RCC 7860 (cell line): ENCODE results near the gene GLRA2.

Source experiments
- DNase-seq: peaks from one replicate; pipeline ENCODE4 v3.0.0-alpha.2; 2015; ENCODE audit warnings: low spot score
- FAIRE-seq: peaks from 2 replicates; lab custom pipeline; 2012; peaks lifted over from hg19 to GRCh38; lab: Jason Lieb, UNC

Gene GLRA2

DNA sequence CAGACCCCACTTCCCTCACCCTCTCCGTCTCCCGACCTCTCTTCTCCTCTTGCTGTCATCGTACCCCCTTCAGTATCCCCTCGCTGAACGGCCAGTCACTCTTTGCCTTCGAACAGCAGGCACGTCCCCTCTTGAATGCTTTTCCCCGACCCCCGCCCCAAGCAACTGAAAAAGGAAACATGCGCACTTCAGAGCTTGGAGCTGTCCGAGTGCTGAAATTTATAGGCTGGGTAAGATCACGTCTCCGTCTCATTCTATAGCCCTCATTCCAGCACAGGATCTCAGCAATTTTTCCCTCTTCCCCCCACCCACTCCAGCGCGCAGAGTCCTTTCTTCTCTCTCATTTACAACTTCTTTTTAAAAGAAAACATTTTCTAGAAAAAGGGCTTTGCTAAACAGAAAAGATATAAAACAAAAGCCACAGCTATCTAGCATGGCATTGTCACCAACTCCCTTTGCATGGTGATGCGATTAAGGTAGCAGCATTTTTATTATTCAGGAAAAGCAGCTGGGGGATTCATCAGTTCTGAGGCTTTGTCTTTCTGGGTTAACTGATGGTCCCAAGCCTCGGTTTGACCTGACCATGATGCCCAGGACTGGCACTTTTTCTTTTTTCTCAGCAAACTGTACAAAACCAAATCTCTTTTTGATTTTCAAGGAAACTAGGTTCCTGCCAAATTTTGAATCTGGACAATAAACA is at the start of gene GLRA2:
Gene GLRA2, plus strand, starts transcription at position 247 of the 700 bp plus-strand sequence. CDS start 522 bp downstream, outside the sequence.
- FAIRE-seq (no peak), DNase-seq (no peak)

GRCh38 chrX:14489437-14489836 is 39.9 kb upstream of the GLRA2 start:
- DNase-seq (peak; percentile 13), FAIRE-seq (peak; percentile 25)

DNA sequence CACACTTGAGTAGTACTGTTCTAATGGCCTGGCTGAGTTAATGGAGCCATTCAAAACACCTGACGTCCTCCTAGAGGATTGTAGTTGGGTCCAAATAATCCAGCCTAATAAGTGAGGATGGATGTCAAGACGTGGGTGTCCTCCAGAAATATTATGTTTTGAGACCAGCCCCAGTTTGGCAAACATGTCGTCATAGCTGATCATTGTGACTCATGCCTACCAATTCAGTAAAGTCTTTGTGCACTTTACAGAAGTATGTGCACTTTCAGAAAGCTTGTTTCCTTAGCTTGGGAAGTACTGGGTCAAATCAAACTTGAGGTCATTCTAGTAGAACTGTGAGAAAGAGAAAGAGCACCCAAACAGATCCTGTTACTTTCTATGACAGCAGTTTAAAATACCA is 37.6 kb upstream of the GLRA2 start:
- no peak for DNase-seq
- no peak for FAIRE-seq

DNA sequence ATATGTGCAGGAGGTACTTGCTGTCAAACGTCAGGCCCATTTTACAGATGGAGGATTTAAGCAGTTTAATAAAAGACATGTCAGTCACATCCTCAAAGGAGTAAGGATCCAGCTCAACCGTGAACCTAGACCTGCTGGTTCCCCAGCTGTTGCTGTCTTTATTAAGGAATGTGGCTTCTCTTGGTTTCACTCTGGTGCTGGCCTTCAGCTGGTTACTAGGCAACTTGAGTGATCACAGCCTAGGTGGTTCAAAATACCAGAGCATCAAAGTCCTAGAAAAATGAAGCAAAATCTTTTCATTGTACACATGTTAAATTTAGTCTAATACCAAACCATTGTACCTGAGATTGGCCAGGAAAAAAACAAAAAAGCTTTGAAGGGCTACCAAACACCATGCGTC is 32.7 kb upstream of the GLRA2 start:
- no peak for DNase-seq
- no peak for FAIRE-seq

- DNase-seq: no peak
- no peak for FAIRE-seq
Measured at GRCh38 chrX:14497184-14497666, 32.1 kb upstream of the GLRA2 start.

DNA sequence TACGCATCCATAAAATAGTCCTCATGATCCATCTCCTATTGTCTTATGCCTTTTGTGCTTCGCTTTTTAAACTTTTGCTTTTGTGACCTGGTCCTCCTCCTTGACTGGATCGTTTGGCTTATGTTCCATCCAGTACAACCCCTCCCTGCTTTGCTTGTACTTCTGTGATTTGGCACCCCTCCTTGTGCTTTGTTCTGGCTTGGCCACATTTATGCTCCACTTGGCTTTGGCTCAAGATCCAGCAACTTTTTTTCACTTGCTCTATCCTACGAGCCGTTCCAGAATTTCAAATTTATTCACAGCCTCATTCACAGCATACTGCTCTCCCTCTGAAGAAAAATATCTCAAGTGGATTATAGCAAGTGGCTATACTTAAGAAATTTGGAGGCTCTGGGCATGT is 28.0 kb upstream of the GLRA2 start:
- FAIRE-seq (no peak), DNase-seq (no peak)

DNA sequence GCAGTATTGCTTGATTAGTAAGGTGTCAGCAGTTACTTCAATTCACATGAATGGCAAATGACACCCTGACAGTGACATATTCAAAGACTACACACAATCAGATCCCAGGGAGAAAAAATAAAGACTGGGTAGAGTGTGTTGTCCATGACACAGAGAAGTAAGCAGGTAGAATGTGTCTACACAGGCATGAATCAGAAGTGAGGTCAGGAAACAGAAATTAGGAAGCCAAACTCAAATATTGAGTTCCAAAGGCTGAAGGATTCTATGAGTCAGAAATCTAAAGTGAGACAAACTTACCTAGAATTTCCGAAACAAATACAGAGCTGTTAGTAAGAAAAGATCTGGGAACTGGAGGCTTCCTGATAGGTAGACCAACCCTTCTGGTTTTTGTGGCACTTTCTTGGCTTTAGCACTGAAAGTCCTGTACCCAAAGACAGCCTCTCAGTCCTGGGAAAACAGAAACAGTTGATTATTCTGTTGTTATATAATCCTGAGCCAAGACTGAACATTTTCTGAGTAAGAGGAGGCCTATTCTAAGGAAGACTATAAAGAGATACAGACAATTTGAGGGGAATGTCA is 24.3 kb upstream of the GLRA2 start:
- DNase-seq (no peak), FAIRE-seq (no peak)

GRCh38 chrX:14505648-14506047 is 23.7 kb upstream of the GLRA2 start:
- FAIRE-seq (no peak), DNase-seq (no peak)

DNA sequence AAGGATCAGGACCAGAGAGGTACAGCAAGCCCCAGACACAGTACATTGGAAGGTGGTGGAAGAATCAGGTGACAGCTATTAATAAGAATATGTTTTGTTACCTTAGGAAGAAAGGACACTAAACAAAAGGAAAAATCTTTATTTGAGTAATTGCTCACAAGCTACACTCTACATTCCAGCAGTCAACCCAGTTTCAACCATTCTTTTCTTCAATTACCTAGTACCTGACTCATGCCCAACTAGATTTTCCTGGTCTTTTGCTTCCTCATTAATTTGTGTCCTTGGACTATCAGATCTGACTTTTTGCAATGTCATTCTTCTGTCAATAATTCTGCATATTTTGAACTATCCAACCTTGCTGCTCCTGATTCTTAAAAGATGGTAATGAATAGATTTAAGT is 22.5 kb upstream of the GLRA2 start:
- FAIRE-seq: no peak

GRCh38 chrX:14508025-14508690 is 21.2 kb upstream of the GLRA2 start:
- FAIRE-seq: no peak
- DNase-seq: no peak

More for the DNA sequence above, 22.5 kb upstream of the GLRA2 start:
- DNase-seq: no peak

DNA sequence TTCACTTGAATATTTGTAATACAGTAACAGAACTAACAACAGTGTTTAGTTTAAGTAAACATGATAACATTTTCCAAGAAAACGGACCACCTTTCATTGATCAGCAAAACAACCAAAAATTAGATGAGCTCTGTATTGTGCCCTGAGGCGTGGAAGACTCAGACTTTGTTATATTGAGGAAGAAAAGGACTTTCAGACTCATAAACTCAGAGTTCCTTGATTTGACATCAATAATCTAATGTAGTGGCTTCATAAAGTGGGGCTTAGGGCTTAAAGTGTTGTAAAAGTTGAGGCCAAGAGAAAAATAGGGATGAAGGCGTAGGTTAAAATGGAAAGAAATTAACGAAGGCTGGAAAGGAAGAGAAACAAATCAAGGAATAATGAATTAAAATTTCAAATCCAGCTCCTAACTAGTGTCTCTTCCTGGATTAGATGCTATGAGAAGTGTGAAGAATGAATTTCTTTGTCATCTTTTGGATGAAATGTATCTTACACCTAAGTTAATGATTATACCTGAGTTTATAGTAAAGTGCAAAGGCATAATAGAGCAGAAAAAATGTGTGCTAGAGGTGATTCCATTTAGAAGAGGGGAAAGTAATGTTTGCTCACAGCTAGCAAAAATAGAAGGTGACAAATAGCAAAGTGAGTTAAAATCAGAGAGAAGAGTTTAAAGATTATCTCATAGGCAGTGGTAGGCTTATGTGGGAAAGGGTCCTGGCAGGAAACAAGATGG is 19.8 kb upstream of the GLRA2 start:
- no peak for FAIRE-seq
- no peak for DNase-seq

DNA sequence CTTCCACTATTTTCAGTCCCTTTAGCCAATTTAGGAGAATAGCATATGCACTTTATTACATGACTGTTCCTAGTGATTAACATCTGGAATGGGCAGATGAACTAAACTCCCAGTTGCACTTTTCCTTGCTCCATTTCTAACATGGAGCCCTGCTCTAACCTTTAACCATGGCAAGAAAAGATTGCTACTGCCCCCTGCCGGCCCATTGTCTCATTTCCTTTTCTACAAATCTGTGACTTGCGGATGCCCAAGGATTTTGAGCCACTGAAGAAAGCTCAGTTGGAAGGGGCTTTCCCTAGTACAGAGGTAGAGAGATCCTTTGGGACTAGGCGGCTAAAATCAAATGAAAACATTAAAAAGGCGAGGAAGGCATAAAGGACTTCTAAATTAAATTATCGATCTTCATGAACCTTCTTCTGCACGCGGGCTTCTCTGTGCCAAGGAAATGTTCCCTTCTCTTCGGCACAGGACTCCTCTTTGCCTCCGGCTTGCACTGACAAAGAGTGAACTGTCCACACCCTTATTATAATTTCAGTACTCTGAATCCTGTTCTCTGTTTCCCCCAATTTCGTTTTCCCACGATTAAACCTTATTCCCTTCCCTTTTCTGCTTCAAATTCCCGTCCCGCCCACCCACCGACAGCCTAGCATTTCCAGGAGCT is 577 bp upstream of the GLRA2 start:
- no peak for DNase-seq
- FAIRE-seq: no peak

GRCh38 chrX:14533867-14534266 is 4.5 kb downstream of the GLRA2 start:
- DNase-seq (no peak), FAIRE-seq (no peak)

DNA sequence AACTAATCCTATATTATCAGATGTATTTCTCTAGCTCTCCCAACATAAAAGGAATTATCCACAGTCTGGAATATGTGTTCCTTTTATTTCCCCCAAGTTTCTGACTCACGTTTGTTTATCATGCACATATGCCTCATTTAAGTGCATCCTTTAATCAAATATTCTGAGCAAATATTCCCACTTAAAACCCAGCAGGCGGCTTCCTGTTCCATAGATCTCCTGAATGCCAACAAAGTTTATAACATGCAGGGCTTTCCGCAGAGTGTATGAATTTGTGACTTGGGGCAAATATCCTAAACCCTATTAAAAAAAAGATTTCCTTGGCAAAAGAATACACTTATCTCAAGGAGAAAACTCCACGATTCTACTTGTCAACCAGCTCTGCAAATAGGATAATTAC is 16.9 kb downstream of the GLRA2 start:
- DNase-seq: no peak

GRCh38 chrX:14554131-14554715 is 24.9 kb downstream of the GLRA2 start:
- FAIRE-seq (no peak), DNase-seq (no peak)

More for the DNA sequence above, 16.9 kb downstream of the GLRA2 start:
- FAIRE-seq: no peak

DNA sequence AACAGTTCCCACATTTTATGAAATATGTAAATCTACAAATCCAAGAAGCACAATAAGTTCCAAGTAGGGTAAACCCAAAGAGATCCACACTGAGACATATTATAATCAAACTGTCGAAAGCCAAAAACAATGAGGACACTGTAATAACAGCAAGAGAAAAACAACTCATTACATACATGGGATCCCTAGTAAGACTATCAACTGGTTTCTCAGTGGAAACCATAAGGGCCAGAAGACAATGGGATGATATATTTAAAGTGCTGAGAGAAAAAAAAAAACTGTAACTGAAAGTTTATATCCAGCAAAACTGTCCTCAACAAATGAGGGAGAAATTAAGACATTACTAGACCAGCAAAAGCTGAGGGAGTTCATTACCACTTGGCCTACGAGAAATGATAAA is 34.7 kb downstream of the GLRA2 start:
- FAIRE-seq (no peak), DNase-seq (no peak)

GRCh38 chrX:14573161-14573560 is 43.8 kb downstream of the GLRA2 start:
- FAIRE-seq: no peak
- no peak for DNase-seq

GRCh38 chrX:14581081-14581480 is 51.7 kb downstream of the GLRA2 start:
- FAIRE-seq (no peak), DNase-seq (no peak)

- DNase-seq: no peak
- no peak for FAIRE-seq
Measured at GRCh38 chrX:14584548-14584947, 55.2 kb downstream of the GLRA2 start.

GRCh38 chrX:14590216-14590615 is 60.9 kb downstream of the GLRA2 start:
- FAIRE-seq (no peak), DNase-seq (no peak)
